Activated CD8-positive, alpha-beta T cell treated with anti-CD3 and anti-CD28 coated beads for 36 hours (primary cell): ENCODE data around the gene ENTR1. TPM values are rescaled to one million over a fixed set of nuclear protein-coding genes. Genes with fewer than 3 reads are reported as not detected.

Source experiments
- ATAC-seq: fragments of 200-7000 bp; cut with Tn5 transposase; one replicate; pipeline ENCODE4 v1.10.0; 2021; ENCODE audit warnings: mild to moderate bottlenecking, moderate library complexity
- CTCF ChIA-PET: fragments of 350-600 bp; sonication (Branson Sonifier 250); formaldehyde crosslinking; loops from one replicate; lab custom pipeline; 2021; ENCODE audit warnings: antibody characterized with exemption; lab: Charles Lee
- POLR2A ChIA-PET: fragments of 350-600 bp; sonication (Branson Sonifier 250); formaldehyde crosslinking; loops from one replicate; lab custom pipeline; 2021; ENCODE audit warnings: antibody characterized with exemption; lab: Charles Lee
- DNase-seq: peaks from one replicate; pipeline ENCODE4 v3.0.0-alpha.2; 2020
- H3K27ac Mint-ChIP-seq: one replicate; pipeline ENCODE4 v1.8.0; 2021; ENCODE audit warnings: mild to moderate bottlenecking, mixed read lengths
- H3K27me3 Mint-ChIP-seq: one replicate; pipeline ENCODE4 v1.8.0; 2021; ENCODE audit warnings: mixed read lengths
- H3K36me3 Mint-ChIP-seq: one replicate; pipeline ENCODE4 v1.8.0; 2021; ENCODE audit warnings: low read depth, mixed read lengths
- H3K4me1 Mint-ChIP-seq: one replicate; pipeline ENCODE4 v1.8.0; 2021; ENCODE audit warnings: low read depth, mixed read lengths
- H3K4me3 Mint-ChIP-seq: one replicate; pipeline ENCODE4 v1.8.0; 2021; ENCODE audit warnings: mild to moderate bottlenecking, moderate library complexity, mixed read lengths
- H3K9me3 Mint-ChIP-seq: one replicate; pipeline ENCODE4 v1.8.0; 2021; ENCODE audit warnings: mixed read lengths
- CTCF ChIP-seq: fragments of 200-600 bp; IDR thresholded peaks from one replicate; pipeline ENCODE4 v1.8.0; 2022; ENCODE audit warnings: antibody characterized with exemption, mild to moderate bottlenecking
- intact Hi-C: fragments of 100-400 bp; cut with micrococcal nuclease; formaldehyde crosslinking; loops from one replicate; pipeline ENCODE4 v1.10.0; 2022
- total RNA-seq, 2 experiments: library from RNA; stranded (reverse); gene quantifications; one replicate each; pipeline ENCODE4 v1.2.3, GENCODE V29; 2021

Gene ENTR1
- total RNA-seq, 2 experiments from 2014 or later, result 65.9 to 66.8 TPM

GRCh38 chr9:136436055-136436634, 25.7 kb upstream of the ENTR1 start:
- Mint-ChIP-seq H3K4me3 (peak overlapping the region; percentile 83), H3K27me3 (no peaks in the 10 kb centered on the region)
- CTCF ChIA-PET, result interaction anchor here (0.9 to 1.4 kb wide), 2 partner anchors 27 to 196 kb away, joined by 3 to 4 read pairs; no protein-coding TSS in a partner anchor

GRCh38 chr9:136434580-136435169, 24.3 kb upstream of the ENTR1 start:
- no peaks in the 10 kb centered on the region for H3K27me3 Mint-ChIP-seq
- peaks cover 3% of the 10 kb centered on the region for H3K36me3 Mint-ChIP-seq
- no peaks in the 10 kb centered on the region for H3K9me3 Mint-ChIP-seq
- ATAC-seq (no peak), DNase-seq (no peak)
- ChIA-PET CTCF (no interaction called here), POLR2A (interaction anchor here (0.5 to 1.2 kb wide), 4 partner anchors 10 to 24 kb away, joined by 3 to 5 read pairs (median 4); no protein-coding TSS in a partner anchor)
- TF ChIP-seq CTCF, result no peak
- H3K4me1 Mint-ChIP-seq, result peaks cover 20% of the 10 kb centered on the region
- H3K27ac Mint-ChIP-seq, result no peak overlapping the region
- intact Hi-C loops, result no loop called here
- H3K4me3 Mint-ChIP-seq, result no peak overlapping the region

More at GRCh38 chr9:136436055-136436634, 25.7 kb upstream of the ENTR1 start:
- peaks cover 3% of the 10 kb centered on the region for H3K36me3 Mint-ChIP-seq
- intact Hi-C loops, result no loop called here
- no peak for TF ChIP-seq CTCF
- POLR2A ChIA-PET, result interaction anchor here (0.7 to 1.0 kb wide), 2 partner anchors 27 to 35 kb away, joined by 3 read pairs; no protein-coding TSS in a partner anchor
- no peaks in the 10 kb centered on the region for H3K9me3 Mint-ChIP-seq
- H3K27ac Mint-ChIP-seq, result no peak overlapping the region
- ATAC-seq (no peak), DNase-seq (no peak)
- H3K4me1 Mint-ChIP-seq, result peaks cover 24% of the 10 kb centered on the region

GRCh38 chr9:136433849-136434579, 23.6 kb upstream of the ENTR1 start:
- POLR2A ChIA-PET, result interaction anchor here (0.6 to 1.5 kb wide), 6 partner anchors 9 to 423 kb away, joined by 3 to 5 read pairs (median 3); no protein-coding TSS in a partner anchor
- CTCF ChIA-PET, result no interaction called here
- ATAC-seq, result no peak
- DNase-seq, result no peak
- Mint-ChIP-seq H3K27me3 (no peaks in the 10 kb centered on the region), H3K27ac (no peak overlapping the region), H3K36me3 (peaks cover 3% of the 10 kb centered on the region), H3K4me3 (no peak overlapping the region), H3K9me3 (no peaks in the 10 kb centered on the region), H3K4me1 (peaks cover 20% of the 10 kb centered on the region)
- intact Hi-C loops, result no loop called here
- no peak for TF ChIP-seq CTCF

- H3K27ac Mint-ChIP-seq, result no peak overlapping the region
- H3K9me3 Mint-ChIP-seq, result no peaks in the 10 kb centered on the region
- H3K4me1 Mint-ChIP-seq, result peaks cover 20% of the 10 kb centered on the region
- no peak overlapping the region for H3K4me3 Mint-ChIP-seq
- CTCF ChIA-PET, result interaction anchor here (0.7 kb wide), 1 partner anchor 657 kb away, joined by 3 read pairs; no protein-coding TSS in a partner anchor
- no peak for DNase-seq
- peaks cover 3% of the 10 kb centered on the region for H3K36me3 Mint-ChIP-seq
- intact Hi-C loops, result no loop called here
- no peaks in the 10 kb centered on the region for H3K27me3 Mint-ChIP-seq
- TF ChIP-seq CTCF, result no peak
- POLR2A ChIA-PET, result interaction anchor here (0.7 to 1.5 kb wide), 3 partner anchors 8 to 424 kb away, joined by 3 to 5 read pairs (median 3); no protein-coding TSS in a partner anchor
- no peak for ATAC-seq
Observed at GRCh38 chr9:136433043-136433715, 22.8 kb upstream of the ENTR1 start.
